ENCODE data around the gene EYA2.

- TF ChIP-seq, protein P1, sequence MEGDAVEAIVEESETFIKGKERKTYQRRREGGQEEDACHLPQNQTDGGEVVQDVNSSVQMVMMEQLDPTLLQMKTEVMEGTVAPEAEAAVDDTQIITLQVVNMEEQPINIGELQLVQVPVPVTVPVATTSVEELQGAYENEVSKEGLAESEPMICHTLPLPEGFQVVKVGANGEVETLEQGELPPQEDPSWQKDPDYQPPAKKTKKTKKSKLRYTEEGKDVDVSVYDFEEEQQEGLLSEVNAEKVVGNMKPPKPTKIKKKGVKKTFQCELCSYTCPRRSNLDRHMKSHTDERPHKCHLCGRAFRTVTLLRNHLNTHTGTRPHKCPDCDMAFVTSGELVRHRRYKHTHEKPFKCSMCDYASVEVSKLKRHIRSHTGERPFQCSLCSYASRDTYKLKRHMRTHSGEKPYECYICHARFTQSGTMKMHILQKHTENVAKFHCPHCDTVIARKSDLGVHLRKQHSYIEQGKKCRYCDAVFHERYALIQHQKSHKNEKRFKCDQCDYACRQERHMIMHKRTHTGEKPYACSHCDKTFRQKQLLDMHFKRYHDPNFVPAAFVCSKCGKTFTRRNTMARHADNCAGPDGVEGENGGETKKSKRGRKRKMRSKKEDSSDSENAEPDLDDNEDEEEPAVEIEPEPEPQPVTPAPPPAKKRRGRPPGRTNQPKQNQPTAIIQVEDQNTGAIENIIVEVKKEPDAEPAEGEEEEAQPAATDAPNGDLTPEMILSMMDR (IDR thresholded peaks at IDR 0.05; ENCODE audit: poor library complexity): no peak
- no peak for TF ChIP-seq EZH2 (IDR thresholded peaks at IDR 0.05; ENCODE audit: borderline replicate concordance)
These were observed 203.3 kb downstream of the EYA2 start for GRCh38 chr20:47097691-47098622.

Data from hepatocyte (in vitro differentiated cells).